IMR-90 (cell line): ENCODE data around the gene ZSWIM3.

Source experiments
- CEBPB ChIP-seq: IDR thresholded peaks from 2 replicates; pipeline ENCODE4 v1.6.1; 2012; ENCODE audit warnings: low read depth, low read length, improper control_type of control experiment
- CHD1 ChIP-seq: IDR thresholded peaks from 2 replicates; pipeline ENCODE4 v1.6.1; 2012; ENCODE audit warnings: low read depth, low read length, improper control_type of control experiment
- CTCF ChIP-seq: conservative IDR thresholded peaks from 2 replicates; pipeline ENCODE4 v1.5.1; 2012; ENCODE audit warnings: mild to moderate bottlenecking, low read depth, low read length, improper control_type of control experiment
- NFE2L2 ChIP-seq: fragments of 150-350 bp; IDR thresholded peaks from 2 replicates; pipeline ENCODE4 v1.6.1; 2016; ENCODE audit warnings: low read depth, mild to moderate bottlenecking, low read length
- POLR2A ChIP-seq: IDR thresholded peaks from 2 replicates; pipeline ENCODE4 v1.6.1; 2012; ENCODE audit warnings: mild to moderate bottlenecking, low read depth, low read length
- RAD21 ChIP-seq: IDR thresholded peaks from 2 replicates; pipeline ENCODE4 v1.6.1; 2012; ENCODE audit warnings: low read length, improper control_type of control experiment
- SMC3 ChIP-seq: fragments of 150-350 bp; IDR thresholded peaks from 2 replicates; pipeline ENCODE4 v1.6.1; 2016; ENCODE audit warnings: low read depth, mild to moderate bottlenecking, antibody characterized with exemption, low read length, moderate library complexity
- USF2 ChIP-seq: fragments of 150-350 bp; IDR thresholded peaks from 2 replicates; pipeline ENCODE4 v1.6.1; 2017; ENCODE audit warnings: mild to moderate bottlenecking, antibody characterized with exemption, low read length, low read depth

- no peak for TF ChIP-seq CEBPB
- TF ChIP-seq CTCF: no peak
- TF ChIP-seq USF2: no peak
- TF ChIP-seq NFE2L2: no peak
- TF ChIP-seq POLR2A: no peak; the same call in 1 of the 2 replicates
- TF ChIP-seq RAD21: no peak
- no peak for TF ChIP-seq SMC3
- TF ChIP-seq CHD1: no peak
Measured at GRCh38 chr20:45912344-45912682, 54.9 kb downstream of the ZSWIM3 start.
